GM12864 (cell line): ENCODE data around the gene DTX4.
"Not testable (repeated sequence)": the region's sequence is repeated elsewhere in the genome, so short reads cannot be mapped to it uniquely, and the experiment has no call there.

ENCODE experiments used
- DNase-seq: peaks from one replicate; pipeline ENCODE4 v3.0.0-alpha.2; 2011; ENCODE audit warnings: low read depth
- H3K4me3 ChIP-seq: 2 replicates; pipeline ENCODE4 v1.5.1; 2011; ENCODE audit warnings: mild to moderate bottlenecking, low read depth, low read length, control low read depth
- TF ChIP-seq, protein P1 (sequence below): IDR thresholded peaks from 2 replicates; pipeline ENCODE4 v1.5.1; 2011; ENCODE audit warnings: low read depth, mild to moderate bottlenecking, moderate library complexity, low read length, control low read depth, inconsistent platforms; ENCODE audit errors: missing control alignments

The DTX4 gene

DNA sequence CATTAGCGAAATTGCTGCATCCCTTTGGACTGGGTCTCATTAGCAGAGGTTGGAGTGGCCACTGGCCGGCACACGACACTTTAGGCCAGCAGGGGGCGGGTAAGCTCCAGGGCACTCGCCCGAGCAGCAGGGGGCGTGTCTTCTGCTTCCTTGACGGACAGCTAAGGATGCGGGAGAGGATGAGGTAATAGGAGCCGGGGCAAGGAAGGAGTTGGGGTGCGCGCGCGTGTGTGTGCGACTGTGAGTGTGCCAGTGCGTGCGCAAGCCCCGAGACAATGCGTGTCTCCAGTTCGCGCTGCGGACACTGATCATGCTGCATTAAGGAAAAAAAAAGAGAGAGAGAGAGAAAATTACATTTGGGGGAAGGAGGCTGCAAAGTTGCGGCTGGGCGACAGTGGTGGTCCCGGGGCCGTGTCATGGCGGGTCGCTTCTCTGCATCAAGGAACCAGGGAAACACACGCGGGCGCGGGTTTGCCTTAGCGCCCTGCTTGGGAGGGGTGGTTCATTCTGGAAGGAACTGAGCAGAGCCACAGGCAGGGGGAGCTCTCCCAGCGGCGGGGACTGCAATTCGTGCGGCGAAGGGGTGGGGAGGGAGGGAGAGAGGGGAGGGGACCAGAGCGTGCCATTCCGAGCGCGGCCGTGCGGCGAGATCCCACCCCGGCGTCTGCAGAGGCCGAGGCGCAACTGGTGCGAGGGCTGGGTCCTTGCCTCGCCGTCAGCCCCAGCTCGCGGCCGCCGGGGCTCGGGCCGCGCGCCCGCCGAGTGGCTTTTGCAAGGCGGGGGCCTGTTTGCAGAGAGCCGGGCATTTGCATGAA is at the start of gene DTX4:
Gene DTX4, plus strand, starts transcription at position 625 of the 815 bp plus-strand sequence. CDS start 464 bp downstream, outside the sequence.
- TF ChIP-seq, protein P1, sequence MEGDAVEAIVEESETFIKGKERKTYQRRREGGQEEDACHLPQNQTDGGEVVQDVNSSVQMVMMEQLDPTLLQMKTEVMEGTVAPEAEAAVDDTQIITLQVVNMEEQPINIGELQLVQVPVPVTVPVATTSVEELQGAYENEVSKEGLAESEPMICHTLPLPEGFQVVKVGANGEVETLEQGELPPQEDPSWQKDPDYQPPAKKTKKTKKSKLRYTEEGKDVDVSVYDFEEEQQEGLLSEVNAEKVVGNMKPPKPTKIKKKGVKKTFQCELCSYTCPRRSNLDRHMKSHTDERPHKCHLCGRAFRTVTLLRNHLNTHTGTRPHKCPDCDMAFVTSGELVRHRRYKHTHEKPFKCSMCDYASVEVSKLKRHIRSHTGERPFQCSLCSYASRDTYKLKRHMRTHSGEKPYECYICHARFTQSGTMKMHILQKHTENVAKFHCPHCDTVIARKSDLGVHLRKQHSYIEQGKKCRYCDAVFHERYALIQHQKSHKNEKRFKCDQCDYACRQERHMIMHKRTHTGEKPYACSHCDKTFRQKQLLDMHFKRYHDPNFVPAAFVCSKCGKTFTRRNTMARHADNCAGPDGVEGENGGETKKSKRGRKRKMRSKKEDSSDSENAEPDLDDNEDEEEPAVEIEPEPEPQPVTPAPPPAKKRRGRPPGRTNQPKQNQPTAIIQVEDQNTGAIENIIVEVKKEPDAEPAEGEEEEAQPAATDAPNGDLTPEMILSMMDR, result peak; percentile 93
- peak within 1 kb of the TSS; percentile 79 for H3K4me3 ChIP-seq
- peak; percentile 74 for DNase-seq

DNA sequence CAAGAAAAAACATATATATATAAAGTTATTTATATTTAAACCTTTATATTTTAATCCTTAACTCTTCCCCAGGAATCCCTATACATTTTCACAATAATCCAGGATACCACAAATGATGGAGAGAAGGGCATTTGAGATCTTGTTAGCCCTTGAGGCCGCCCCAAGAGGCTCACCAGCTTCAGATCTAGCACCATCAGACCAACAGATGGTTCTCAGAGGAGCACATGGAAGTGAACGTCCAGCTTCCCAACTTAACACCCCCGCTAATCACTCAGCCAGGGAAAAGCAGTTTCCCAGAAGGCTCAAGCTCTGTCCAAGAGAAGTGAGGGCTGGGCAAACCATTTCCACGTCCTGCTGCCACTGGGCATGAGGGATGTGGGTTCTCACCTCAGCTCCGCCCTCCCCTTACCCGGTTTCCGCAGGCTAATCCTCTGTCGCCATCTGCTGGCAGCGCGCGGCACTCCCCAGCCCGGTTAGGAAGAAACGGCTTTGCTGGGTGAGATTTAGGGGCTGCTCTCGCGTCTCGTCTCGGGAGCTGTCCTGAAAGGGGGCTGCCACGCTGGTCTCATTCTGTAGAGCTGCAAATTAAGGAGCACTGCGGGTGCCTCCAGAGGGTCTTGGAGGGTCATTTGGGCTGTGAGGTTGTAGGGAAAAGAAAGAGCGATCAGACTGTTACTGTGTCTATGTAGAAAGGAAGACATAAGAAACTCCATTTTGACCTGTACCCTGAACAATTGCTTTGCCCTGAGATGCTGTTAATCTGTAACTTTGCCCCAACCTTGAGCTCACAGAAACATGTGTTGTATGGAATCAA is 36.1 kb upstream of the DTX4 start:
- no peak overlapping the region for H3K4me3 ChIP-seq
- TF ChIP-seq, protein P1, result peak; percentile 99
- peak; percentile 49 for DNase-seq

DNA sequence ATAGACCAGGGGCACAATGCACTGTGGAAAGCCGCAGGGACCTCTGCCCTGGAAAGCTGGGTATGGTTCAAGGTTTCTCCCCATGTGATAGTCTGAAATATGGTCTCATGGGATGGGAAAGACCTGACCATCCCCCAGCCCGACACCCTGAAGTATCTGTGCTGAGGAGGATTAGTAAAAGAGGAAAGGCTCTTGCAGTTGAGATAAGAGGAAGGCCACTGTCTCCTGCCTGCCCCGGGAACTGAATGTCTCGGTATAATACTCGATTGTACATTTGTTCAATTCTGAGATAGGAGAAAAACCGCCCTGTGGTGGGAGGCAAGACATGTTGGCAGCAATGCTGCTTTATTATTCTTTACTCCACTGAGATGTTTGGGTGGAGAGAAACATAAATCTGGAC is 35.4 kb upstream of the DTX4 start:
- not testable (repeated sequence) for DNase-seq, H3K4me3 ChIP-seq

DNA sequence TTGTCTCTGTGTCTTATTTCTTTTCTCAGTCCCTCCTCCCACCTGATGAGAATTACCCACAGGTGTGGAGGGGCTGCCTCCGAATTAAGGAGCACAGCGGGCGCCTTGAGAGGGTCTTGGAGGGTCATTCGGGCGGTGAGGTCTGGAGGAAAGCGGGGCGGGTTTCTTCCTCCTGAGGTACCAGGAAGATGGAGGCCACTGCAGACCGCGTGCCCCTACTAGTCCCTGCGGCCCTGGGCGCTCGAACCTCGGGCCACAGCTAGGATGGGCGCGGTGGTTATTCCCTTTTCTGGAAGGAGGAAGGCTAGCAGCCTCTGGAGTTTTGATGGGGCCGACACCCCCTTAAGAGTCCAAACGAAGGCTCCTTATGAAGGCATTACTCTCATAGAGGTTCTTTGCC is 34.7 kb upstream of the DTX4 start:
- no peak overlapping the region for H3K4me3 ChIP-seq
- TF ChIP-seq, protein P1, result no peak
- no peak for DNase-seq

DNA sequence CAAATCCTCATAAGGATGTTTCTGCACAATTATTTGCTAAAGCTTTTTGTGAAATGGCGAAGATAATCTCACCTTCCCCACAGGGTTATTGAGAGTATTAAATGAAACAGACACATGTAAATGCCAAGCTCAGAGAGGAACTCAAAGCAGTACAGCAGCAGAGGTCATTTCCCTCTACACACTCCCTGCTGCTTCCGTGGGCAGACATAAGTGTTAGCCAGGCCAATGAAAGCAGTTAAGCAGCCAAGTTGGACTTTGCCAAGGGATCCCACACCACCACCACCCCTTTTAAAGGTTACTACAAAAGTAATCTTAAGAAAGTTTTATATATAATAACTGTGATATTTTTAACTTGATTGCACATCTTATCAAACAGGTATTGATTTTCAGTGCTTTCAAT is 33.3 kb upstream of the DTX4 start:
- no peak for DNase-seq
- TF ChIP-seq, protein P1, result no peak
- H3K4me3 ChIP-seq, result no peak overlapping the region

DNA sequence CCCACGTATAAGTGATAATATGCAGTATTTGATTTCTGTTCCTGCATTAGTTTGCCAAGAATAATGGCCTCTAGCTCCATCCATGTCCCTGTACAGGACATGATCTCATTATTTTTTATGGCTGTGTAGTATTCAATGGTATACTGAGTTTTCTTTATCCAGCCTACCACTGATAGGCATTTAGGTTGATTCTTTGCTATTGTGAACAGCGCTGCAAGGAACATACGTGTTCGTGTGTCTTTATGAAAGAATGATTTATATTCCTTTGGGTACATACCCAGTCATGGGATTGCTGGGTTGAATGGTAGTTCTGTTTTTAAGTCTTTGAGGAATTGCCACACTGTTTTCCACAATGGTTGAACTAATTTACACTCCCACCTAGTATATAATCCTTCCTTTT is 30.7 kb upstream of the DTX4 start:
- TF ChIP-seq, protein P1, result no peak
- no peak for DNase-seq
- no peak overlapping the region for H3K4me3 ChIP-seq

DNA sequence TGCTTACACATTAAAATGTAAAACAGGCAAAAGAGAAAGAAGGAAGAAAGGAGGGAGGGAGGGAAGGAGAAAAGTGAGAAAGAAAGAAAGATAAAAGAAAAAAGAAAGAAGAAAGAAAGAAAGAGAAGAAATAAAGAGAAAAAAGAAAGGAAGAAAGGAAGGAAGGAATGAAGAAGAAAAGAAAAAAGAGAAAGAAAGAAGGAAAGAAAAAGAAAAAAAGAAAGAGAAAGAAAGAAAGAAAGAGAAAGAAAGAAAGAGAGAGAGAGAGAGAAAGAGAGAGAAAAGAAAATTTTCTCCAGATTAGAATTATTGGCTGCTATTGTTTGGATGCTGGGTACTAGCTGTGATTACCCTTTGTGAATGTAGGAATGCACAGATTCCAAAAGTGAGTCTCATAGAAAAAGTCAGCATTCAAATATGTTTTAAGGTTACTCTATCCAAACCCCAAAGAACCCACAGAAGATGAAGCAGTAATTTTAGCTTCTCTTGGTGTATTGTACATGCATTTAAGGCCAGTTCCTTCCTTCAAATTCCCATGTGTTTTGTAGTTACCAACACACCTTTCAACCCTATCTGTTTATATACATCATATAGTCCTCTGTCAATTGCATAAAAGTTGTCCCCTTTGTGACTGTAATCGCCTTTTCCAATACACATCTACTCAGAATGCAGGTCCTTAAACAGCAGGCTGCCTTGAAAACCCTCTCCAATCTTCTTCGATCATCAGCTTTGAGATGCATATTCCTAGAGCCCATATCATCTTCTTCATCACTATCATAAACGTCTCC is 30.1 kb upstream of the DTX4 start:
- TF ChIP-seq, protein P1, result no peak
- peak overlapping the region; percentile 85 for H3K4me3 ChIP-seq
- no peak for DNase-seq
